Measurements from ENCODE around the gene WNT5A.

DNA sequence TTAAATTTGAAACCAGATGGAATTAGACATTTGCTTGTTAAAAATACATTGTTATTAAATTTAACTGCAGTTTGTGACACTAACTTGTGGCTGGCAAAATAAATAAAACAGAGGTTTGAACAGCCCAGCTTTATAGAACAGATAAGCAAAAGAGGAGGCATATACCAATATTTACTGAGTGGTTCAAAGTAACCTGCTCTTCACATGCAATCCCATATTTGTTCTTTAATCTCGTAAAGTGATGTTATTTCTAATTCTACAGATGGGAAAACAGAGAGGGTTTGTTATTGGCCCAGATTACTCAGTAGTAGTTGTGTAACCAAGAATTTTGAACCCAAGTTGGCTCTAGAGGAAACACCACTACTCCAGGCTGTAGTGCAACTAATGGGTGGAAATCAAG is 37.6 kb downstream of the WNT5A start:
- TF ChIP-seq MZF1 (tag by site-specific recombination; IDR thresholded peaks at IDR 0.05; ENCODE audit: borderline replicate concordance) (no peak), GLI2 (tag by site-specific recombination; IDR thresholded peaks at IDR 0.05; ENCODE audit: borderline replicate concordance, low read depth) (no peak), ZNF830 (tag by site-specific recombination; IDR thresholded peaks at IDR 0.05; ENCODE audit: low read depth) (no peak), MYNN (tag by site-specific recombination; IDR thresholded peaks at IDR 0.05; ENCODE audit: borderline replicate concordance) (no peak), KLF9 (tag by site-specific recombination; IDR thresholded peaks at IDR 0.05; ENCODE audit: low read depth) (no peak)
- TF ChIP-seq, protein P1, sequence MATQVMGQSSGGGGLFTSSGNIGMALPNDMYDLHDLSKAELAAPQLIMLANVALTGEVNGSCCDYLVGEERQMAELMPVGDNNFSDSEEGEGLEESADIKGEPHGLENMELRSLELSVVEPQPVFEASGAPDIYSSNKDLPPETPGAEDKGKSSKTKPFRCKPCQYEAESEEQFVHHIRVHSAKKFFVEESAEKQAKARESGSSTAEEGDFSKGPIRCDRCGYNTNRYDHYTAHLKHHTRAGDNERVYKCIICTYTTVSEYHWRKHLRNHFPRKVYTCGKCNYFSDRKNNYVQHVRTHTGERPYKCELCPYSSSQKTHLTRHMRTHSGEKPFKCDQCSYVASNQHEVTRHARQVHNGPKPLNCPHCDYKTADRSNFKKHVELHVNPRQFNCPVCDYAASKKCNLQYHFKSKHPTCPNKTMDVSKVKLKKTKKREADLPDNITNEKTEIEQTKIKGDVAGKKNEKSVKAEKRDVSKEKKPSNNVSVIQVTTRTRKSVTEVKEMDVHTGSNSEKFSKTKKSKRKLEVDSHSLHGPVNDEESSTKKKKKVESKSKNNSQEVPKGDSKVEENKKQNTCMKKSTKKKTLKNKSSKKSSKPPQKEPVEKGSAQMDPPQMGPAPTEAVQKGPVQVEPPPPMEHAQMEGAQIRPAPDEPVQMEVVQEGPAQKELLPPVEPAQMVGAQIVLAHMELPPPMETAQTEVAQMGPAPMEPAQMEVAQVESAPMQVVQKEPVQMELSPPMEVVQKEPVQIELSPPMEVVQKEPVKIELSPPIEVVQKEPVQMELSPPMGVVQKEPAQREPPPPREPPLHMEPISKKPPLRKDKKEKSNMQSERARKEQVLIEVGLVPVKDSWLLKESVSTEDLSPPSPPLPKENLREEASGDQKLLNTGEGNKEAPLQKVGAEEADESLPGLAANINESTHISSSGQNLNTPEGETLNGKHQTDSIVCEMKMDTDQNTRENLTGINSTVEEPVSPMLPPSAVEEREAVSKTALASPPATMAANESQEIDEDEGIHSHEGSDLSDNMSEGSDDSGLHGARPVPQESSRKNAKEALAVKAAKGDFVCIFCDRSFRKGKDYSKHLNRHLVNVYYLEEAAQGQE (tag by site-specific recombination; IDR thresholded peaks at IDR 0.05): no peak

All from HEK293 (cell line).